ENCODE measurements around the gene CHST11.

CHST11 gene

GRCh38 chr12:104730763-104731162 is 274.0 kb downstream of the CHST11 start:
- no peak for TF ChIP-seq CTCF (IDR thresholded peaks at IDR 0.05; ENCODE audit: borderline replicate concordance, insufficient read depth, low read depth, low read length)
- no peak overlapping the region for H3K4me3 ChIP-seq (ENCODE audit: low read depth, low read length)

- H3K4me3 ChIP-seq (ENCODE audit: low read depth, low read length), result no peak overlapping the region
- peak; percentile 19; the same call in 1 of the 2 replicates for TF ChIP-seq CTCF (IDR thresholded peaks at IDR 0.05; ENCODE audit: borderline replicate concordance, insufficient read depth, low read depth, low read length)
Observed at GRCh38 chr12:104733717-104734175, 277.0 kb downstream of the CHST11 start.

- no peak for TF ChIP-seq CTCF (IDR thresholded peaks at IDR 0.05; ENCODE audit: borderline replicate concordance, insufficient read depth, low read depth, low read length)
- H3K4me3 ChIP-seq (ENCODE audit: low read depth, low read length), result no peak overlapping the region
Observed at GRCh38 chr12:104734541-104735095, 277.9 kb downstream of the CHST11 start.

- no peak for TF ChIP-seq CTCF (IDR thresholded peaks at IDR 0.05; ENCODE audit: borderline replicate concordance, insufficient read depth, low read depth, low read length)
- no peak overlapping the region for H3K4me3 ChIP-seq (ENCODE audit: low read depth, low read length)
Observed at GRCh38 chr12:104735801-104736200, 279.1 kb downstream of the CHST11 start.

- TF ChIP-seq CTCF (IDR thresholded peaks at IDR 0.05; ENCODE audit: borderline replicate concordance, insufficient read depth, low read depth, low read length), result no peak
- H3K4me3 ChIP-seq (ENCODE audit: low read depth, low read length), result no peak overlapping the region
Observed at GRCh38 chr12:104736307-104736706, 279.6 kb downstream of the CHST11 start.

GRCh38 chr12:104737113-104737512 is 280.4 kb downstream of the CHST11 start:
- no peak for TF ChIP-seq CTCF (IDR thresholded peaks at IDR 0.05; ENCODE audit: borderline replicate concordance, insufficient read depth, low read depth, low read length)
- no peak overlapping the region for H3K4me3 ChIP-seq (ENCODE audit: low read depth, low read length)

- TF ChIP-seq CTCF (IDR thresholded peaks at IDR 0.05; ENCODE audit: borderline replicate concordance, insufficient read depth, low read depth, low read length), result no peak
- H3K4me3 ChIP-seq (ENCODE audit: low read depth, low read length), result no peak overlapping the region
Observed at GRCh38 chr12:104737791-104738301, 281.1 kb downstream of the CHST11 start.
